Measurements from ENCODE around the gene SMO.

- TF ChIP-seq, protein P1, sequence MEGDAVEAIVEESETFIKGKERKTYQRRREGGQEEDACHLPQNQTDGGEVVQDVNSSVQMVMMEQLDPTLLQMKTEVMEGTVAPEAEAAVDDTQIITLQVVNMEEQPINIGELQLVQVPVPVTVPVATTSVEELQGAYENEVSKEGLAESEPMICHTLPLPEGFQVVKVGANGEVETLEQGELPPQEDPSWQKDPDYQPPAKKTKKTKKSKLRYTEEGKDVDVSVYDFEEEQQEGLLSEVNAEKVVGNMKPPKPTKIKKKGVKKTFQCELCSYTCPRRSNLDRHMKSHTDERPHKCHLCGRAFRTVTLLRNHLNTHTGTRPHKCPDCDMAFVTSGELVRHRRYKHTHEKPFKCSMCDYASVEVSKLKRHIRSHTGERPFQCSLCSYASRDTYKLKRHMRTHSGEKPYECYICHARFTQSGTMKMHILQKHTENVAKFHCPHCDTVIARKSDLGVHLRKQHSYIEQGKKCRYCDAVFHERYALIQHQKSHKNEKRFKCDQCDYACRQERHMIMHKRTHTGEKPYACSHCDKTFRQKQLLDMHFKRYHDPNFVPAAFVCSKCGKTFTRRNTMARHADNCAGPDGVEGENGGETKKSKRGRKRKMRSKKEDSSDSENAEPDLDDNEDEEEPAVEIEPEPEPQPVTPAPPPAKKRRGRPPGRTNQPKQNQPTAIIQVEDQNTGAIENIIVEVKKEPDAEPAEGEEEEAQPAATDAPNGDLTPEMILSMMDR (IDR thresholded peaks at IDR 0.05; ENCODE audit: borderline replicate concordance, extremely low read depth, low read length, poor library complexity, severe bottlenecking) = no peak
- no peak for TF ChIP-seq EZH2 (IDR thresholded peaks at IDR 0.05; ENCODE audit: borderline replicate concordance, low read depth, low read length, severe bottlenecking)
These were observed 50.1 kb downstream of the SMO start for GRCh38 chr7:129238546-129238945.
